Measurements from ENCODE around the gene GAPVD1. TPM values are rescaled to one million over a fixed set of nuclear protein-coding genes. Genes with fewer than 3 reads are reported as not detected.

The GAPVD1 gene
- polyA plus RNA-seq, 2 of the 4 experiments (the other 2 are of a cell fraction) = 18.2 to 23.0 TPM

DNA sequence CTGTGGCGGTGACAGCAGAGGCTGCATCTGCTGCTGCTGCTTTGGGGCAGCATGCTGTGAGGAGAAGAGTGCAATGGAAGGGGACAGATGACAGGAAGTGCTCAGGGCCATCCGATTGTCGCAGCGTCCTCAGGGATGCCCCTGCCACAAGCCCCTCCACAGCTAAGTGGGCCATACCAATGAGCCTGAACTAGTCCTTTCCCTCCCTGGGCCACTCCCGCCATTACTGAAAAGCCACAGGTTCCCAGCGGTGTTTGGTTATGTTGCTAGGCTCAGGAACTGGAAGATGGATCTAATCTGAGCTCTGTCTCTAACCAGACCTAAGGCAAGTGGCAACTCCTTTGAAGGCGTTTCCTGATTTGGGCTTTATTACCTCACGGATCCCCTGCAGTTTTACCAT is 109.2 kb downstream of the GAPVD1 start:
- 93% methylated on average over 8 of the region's 8 CpGs for WGBS (ENCODE audit: missing lambda C conversion rate)

DNA sequence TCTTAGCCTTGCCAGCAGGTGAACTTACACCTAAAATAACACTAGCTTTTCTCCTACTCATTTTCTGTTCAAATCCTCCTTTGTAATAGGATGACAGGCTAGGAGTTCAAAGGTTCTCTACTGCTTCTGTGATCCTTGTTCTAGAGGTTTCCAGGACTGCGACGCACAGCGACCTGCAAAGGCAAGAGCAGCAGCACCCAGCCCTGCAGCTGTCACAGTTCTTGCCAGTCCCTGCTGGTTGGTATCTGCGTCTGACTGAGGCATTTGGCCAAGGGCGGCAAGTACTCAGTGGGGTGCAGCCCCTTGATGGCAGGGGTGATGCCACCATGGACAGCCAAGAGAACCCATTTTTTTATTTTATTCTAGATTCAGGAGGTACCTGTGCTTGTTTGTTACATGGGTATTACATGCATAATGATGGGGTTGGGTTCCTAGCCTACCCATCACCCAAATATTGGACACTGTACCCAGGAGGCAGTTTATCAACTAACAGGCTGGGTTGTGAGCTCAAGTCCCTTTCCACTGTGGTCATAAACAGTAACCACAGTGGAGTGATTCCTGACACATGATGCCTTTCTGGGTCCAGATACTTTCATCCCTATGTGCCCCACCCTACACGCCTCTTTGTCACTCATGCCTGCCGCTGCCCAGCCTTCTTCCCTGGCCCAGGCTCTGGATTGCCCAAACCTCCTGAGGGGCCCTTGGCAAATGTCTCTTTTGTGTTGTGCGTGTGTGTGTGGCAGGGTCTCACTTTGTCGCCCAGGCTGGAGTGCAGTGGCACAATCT is 111.0 kb downstream of the GAPVD1 start:
- ATAC-seq = no peak
- ChIA-PET CTCF (interaction anchor here (0.9 to 3.0 kb wide), 6 partner anchors 10 to 601 kb away, joined by 3 to 25 read pairs (median 5); partner anchors contain the start of genes OLFML2A and WDR38), POLR2A (no interaction called here)
- WGBS (ENCODE audit: missing lambda C conversion rate) = 87% methylated on average over 9 of the region's 9 CpGs
- Histone ChIP-seq H3K4me1 (peaks cover 7% of the 10 kb centered on the region; the same call in 2 of the 3 replicates), H3K4me2 (no peak overlapping the region), H3K4me3 (no peak overlapping the region), H3K9me3 (no peaks in the 10 kb centered on the region), H3K27ac (no peak overlapping the region)
- no peak for FAIRE-seq
- DNase-seq (ENCODE audit: low read depth in 1 of 2, low spot score in 1 of 2) = no peak
- TF ChIP-seq ESRRA (IDR thresholded peaks at IDR 0.05; ENCODE audit: borderline replicate concordance, low read length) (no peak), EHF (CRISPR knock-in tag; IDR thresholded peaks at IDR 0.05) (no peak), SREBF2 (IDR thresholded peaks at IDR 0.05) (no peak), ZFP36 (IDR thresholded peaks at IDR 0.05; ENCODE audit: borderline replicate concordance, partially characterized antibody) (no peak), KDM5A (IDR thresholded peaks at IDR 0.05) (no peak), MYC (IDR thresholded peaks at IDR 0.05; ENCODE audit: borderline replicate concordance, low read length) (no peak), RARB (CRISPR knock-in tag; IDR thresholded peaks at IDR 0.05) (no peak), MAZ (IDR thresholded peaks at IDR 0.05; ENCODE audit: borderline replicate concordance, low read depth, low read length) (no peak), MAFK (IDR thresholded peaks at IDR 0.05; ENCODE audit: partially characterized antibody) (no peak), PHF8 (IDR thresholded peaks at IDR 0.05; ENCODE audit: borderline replicate concordance, low read depth) (no peak), CEBPB (IDR thresholded peaks at IDR 0.05) (no peak), SMC3 (IDR thresholded peaks at IDR 0.05) (no peak), FOSB (CRISPR knock-in tag; IDR thresholded peaks at IDR 0.05) (no peak)
- TF ChIP-seq, protein P1, sequence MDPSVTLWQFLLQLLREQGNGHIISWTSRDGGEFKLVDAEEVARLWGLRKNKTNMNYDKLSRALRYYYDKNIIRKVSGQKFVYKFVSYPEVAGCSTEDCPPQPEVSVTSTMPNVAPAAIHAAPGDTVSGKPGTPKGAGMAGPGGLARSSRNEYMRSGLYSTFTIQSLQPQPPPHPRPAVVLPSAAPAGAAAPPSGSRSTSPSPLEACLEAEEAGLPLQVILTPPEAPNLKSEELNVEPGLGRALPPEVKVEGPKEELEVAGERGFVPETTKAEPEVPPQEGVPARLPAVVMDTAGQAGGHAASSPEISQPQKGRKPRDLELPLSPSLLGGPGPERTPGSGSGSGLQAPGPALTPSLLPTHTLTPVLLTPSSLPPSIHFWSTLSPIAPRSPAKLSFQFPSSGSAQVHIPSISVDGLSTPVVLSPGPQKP (IDR thresholded peaks at IDR 0.05; ENCODE audit: low read depth, low read length) = no peak
- TF ChIP-seq, protein P2, sequence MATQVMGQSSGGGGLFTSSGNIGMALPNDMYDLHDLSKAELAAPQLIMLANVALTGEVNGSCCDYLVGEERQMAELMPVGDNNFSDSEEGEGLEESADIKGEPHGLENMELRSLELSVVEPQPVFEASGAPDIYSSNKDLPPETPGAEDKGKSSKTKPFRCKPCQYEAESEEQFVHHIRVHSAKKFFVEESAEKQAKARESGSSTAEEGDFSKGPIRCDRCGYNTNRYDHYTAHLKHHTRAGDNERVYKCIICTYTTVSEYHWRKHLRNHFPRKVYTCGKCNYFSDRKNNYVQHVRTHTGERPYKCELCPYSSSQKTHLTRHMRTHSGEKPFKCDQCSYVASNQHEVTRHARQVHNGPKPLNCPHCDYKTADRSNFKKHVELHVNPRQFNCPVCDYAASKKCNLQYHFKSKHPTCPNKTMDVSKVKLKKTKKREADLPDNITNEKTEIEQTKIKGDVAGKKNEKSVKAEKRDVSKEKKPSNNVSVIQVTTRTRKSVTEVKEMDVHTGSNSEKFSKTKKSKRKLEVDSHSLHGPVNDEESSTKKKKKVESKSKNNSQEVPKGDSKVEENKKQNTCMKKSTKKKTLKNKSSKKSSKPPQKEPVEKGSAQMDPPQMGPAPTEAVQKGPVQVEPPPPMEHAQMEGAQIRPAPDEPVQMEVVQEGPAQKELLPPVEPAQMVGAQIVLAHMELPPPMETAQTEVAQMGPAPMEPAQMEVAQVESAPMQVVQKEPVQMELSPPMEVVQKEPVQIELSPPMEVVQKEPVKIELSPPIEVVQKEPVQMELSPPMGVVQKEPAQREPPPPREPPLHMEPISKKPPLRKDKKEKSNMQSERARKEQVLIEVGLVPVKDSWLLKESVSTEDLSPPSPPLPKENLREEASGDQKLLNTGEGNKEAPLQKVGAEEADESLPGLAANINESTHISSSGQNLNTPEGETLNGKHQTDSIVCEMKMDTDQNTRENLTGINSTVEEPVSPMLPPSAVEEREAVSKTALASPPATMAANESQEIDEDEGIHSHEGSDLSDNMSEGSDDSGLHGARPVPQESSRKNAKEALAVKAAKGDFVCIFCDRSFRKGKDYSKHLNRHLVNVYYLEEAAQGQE (IDR thresholded peaks at IDR 0.05) = no peak

More for the DNA sequence above, 109.2 kb downstream of the GAPVD1 start:
- Histone ChIP-seq H3K4me1 (peaks cover 7% of the 10 kb centered on the region; the same call in 2 of the 3 replicates), H3K9me3 (no peaks in the 10 kb centered on the region), H3K27ac (no peak overlapping the region), H3K4me2 (no peak overlapping the region), H3K4me3 (no peak overlapping the region)
- ATAC-seq = no peak
- ChIA-PET POLR2A (interaction anchor here (1.2 kb wide), 1 partner anchor 130 kb away, joined by 4 read pairs; the partner anchor contains the start of gene HSPA5), CTCF (interaction anchor here (0.6 to 2.0 kb wide), 8 partner anchors 8 to 599 kb away, joined by 3 to 6 read pairs (median 3); partner anchors contain the start of gene WDR38)
- no peak for TF ChIP-seq KDM1A (IDR thresholded peaks at IDR 0.05; ENCODE audit: low read depth)
- no peak for TF ChIP-seq CBX2 (IDR thresholded peaks at IDR 0.05; ENCODE audit: borderline replicate concordance, low read depth)
- TF ChIP-seq CEBPB (IDR thresholded peaks at IDR 0.05) = no peak
- no peak for TF ChIP-seq HOXA7 (CRISPR knock-in tag; IDR thresholded peaks at IDR 0.05)
- no peak for TF ChIP-seq ESRRA (IDR thresholded peaks at IDR 0.05; ENCODE audit: borderline replicate concordance, low read length)
- no peak for DNase-seq (ENCODE audit: low read depth in 1 of 2, low spot score in 1 of 2)
- no peak for FAIRE-seq

All from A549 (cell line).